Glutamatergic neuron (in vitro differentiated cells): Measurements from ENCODE around the gene CHST4. TPM values are rescaled to one million over a fixed set of nuclear protein-coding genes. Genes with fewer than 3 reads are reported as not detected.

Experiments
- DNase-seq: peaks from one replicate; pipeline ENCODE4 v3.0.0; 2022
- H3K27ac Mint-ChIP-seq: one replicate; pipeline ENCODE4 v1.8.0; 2020; ENCODE audit warnings: mild to moderate bottlenecking, mixed read lengths, inconsistent platforms; ENCODE audit not compliant: unreplicated experiment
- H3K27me3 Mint-ChIP-seq: one replicate; pipeline ENCODE4 v1.8.0; 2020; ENCODE audit warnings: mild to moderate bottlenecking, moderate library complexity, mixed read lengths, inconsistent platforms; ENCODE audit not compliant: unreplicated experiment
- H3K36me3 Mint-ChIP-seq: one replicate; pipeline ENCODE4 v1.8.0; 2020; ENCODE audit warnings: mild to moderate bottlenecking, mixed read lengths, inconsistent platforms; ENCODE audit not compliant: unreplicated experiment
- H3K4me1 Mint-ChIP-seq: one replicate; pipeline ENCODE4 v1.8.0; 2020; ENCODE audit warnings: mild to moderate bottlenecking, low read depth, mixed read lengths, inconsistent platforms; ENCODE audit not compliant: unreplicated experiment
- H3K4me3 Mint-ChIP-seq: one replicate; pipeline ENCODE4 v1.8.0; 2020; ENCODE audit warnings: mild to moderate bottlenecking, mixed read lengths, inconsistent platforms; ENCODE audit not compliant: unreplicated experiment
- H3K9me3 Mint-ChIP-seq: one replicate; pipeline ENCODE4 v1.8.0; 2020; ENCODE audit warnings: mild to moderate bottlenecking, moderate library complexity, mixed read lengths, inconsistent platforms; ENCODE audit not compliant: unreplicated experiment
- CTCF ChIP-seq: fragments of 200-600 bp; sonication (generic); IDR thresholded peaks from one replicate; pipeline ENCODE4 v1.5.0; 2021; ENCODE audit not compliant: partially characterized antibody, unreplicated experiment
- total RNA-seq: library from RNA; stranded (reverse); fragmentation: NEBNext Ultra II Directional; extraction: Animal tissue kit (Norgen Biotek cat#: 25700); gene quantifications from one replicate; pipeline ENCODE4 v1.2.1, GENCODE V29; 2021; ENCODE audit not compliant: unreplicated experiment

The CHST4 gene
- total RNA-seq, 1 donor from 2014 or later = not detected

- H3K4me3 Mint-ChIP-seq = no peak overlapping the region
- peaks cover 5% of the 10 kb centered on the region for H3K9me3 Mint-ChIP-seq
- no peaks in the 10 kb centered on the region for H3K4me1 Mint-ChIP-seq
- TF ChIP-seq CTCF = no peak
- no peaks in the 10 kb centered on the region for H3K36me3 Mint-ChIP-seq
- no peak for DNase-seq
- no peak overlapping the region for H3K27ac Mint-ChIP-seq
- no peaks in the 10 kb centered on the region for H3K27me3 Mint-ChIP-seq
These were observed 5.7 kb upstream of the CHST4 start for GRCh38 chr16:71520550-71520949.

- no peak for TF ChIP-seq CTCF
- no peak overlapping the region for H3K27ac Mint-ChIP-seq
- H3K9me3 Mint-ChIP-seq = peaks cover 3% of the 10 kb centered on the region
- no peaks in the 10 kb centered on the region for H3K36me3 Mint-ChIP-seq
- H3K27me3 Mint-ChIP-seq = peaks cover 4% of the 10 kb centered on the region
- no peak overlapping the region for H3K4me3 Mint-ChIP-seq
- H3K4me1 Mint-ChIP-seq = peaks cover 4% of the 10 kb centered on the region
- no peak for DNase-seq
These were observed 1.4 kb upstream of the CHST4 start for GRCh38 chr16:71524566-71525553.

- Mint-ChIP-seq H3K27me3 (peaks cover 6% of the 10 kb centered on the region), H3K4me3 (no peak overlapping the region), H3K27ac (no peak overlapping the region)
These were observed 2.0 kb downstream of the CHST4 start for GRCh38 chr16:71528257-71528656.

GRCh38 chr16:71528863-71529262, 2.6 kb downstream of the CHST4 start:
- Mint-ChIP-seq H3K9me3 (no peaks in the 10 kb centered on the region), H3K27ac (no peak overlapping the region), H3K4me3 (no peak overlapping the region), H3K4me1 (peaks cover 4% of the 10 kb centered on the region), H3K36me3 (no peaks in the 10 kb centered on the region), H3K27me3 (peaks cover 6% of the 10 kb centered on the region)
- DNase-seq = no peak
- no peak for TF ChIP-seq CTCF

More at GRCh38 chr16:71528257-71528656, 2.0 kb downstream of the CHST4 start:
- DNase-seq = no peak
- Mint-ChIP-seq H3K4me1 (peaks cover 4% of the 10 kb centered on the region), H3K36me3 (no peaks in the 10 kb centered on the region), H3K9me3 (no peaks in the 10 kb centered on the region)
- TF ChIP-seq CTCF = no peak

- Mint-ChIP-seq H3K27me3 (peaks cover 2% of the 10 kb centered on the region), H3K36me3 (no peaks in the 10 kb centered on the region), H3K9me3 (peaks cover 2% of the 10 kb centered on the region), H3K4me3 (no peak overlapping the region), H3K27ac (no peak overlapping the region), H3K4me1 (no peaks in the 10 kb centered on the region)
- no peak for DNase-seq
- no peak for TF ChIP-seq CTCF
These were observed 6.1 kb downstream of the CHST4 start for GRCh38 chr16:71532366-71532765.
